Stromal cell of bone marrow (primary cell): ENCODE data around the gene ICA1.

Experiments used
- DNase-seq: peaks from one replicate; pipeline ENCODE4 v3.0.0-alpha.2; 2012; ENCODE audit warnings: low read depth

The ICA1 gene

DNA sequence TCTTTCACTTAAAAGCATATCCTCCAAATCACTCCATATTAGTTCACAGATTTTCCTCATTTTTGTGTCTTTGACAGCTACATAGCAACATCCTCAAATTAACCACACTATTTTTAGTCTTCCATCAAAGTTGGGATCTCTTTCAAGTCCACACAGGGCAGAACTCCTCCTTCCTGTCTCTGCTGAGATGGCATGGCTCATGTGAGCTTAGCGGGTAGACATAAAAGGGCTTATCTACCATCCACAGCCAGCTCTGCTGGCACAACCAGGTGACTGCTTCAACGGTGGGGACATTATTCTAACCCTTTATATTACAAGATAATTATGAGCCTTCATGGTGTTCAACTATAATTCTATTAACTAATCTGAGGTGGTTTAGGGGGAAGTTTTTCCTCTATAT, 35.5 kb downstream of the ICA1 start:
- DNase-seq: no peak

DNA sequence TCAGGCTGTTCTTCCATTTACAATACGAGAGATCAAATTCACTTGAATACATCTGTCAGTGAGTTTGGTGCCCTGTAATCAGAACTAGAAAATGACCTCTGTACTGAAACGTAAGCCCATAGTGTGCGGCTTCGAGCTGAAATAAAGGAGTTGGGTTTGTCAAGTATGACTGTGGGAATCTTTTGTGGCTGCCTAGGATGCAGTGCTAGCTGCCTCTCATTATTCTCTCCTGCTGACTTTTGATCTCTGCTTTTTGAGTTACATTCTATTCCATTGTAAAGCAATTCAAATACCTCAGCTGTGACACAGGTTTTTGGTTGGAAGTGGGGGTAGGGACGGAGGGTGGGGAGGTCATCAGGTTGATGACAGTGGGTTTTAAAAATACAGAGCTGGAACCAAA, 40.4 kb downstream of the ICA1 start:
- DNase-seq: no peak

DNA sequence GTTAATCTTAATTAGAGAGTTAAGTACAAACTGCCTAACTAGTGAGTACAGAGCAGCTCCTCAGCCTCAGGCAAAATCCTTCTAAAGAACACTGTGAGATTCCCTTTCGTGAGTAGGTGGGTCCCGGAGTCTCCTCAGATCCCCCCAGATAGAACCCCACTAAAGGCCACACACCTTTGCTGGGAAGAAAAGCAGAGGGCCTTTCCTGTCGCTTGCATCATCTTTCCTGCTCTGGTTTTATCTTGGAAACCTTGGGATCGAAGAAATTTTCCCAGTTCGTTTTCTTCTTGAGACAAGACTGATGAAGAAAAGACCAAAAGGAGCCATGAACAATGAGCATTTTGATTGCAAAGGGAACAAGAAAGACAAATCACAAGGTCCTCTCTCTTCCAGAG, 40.9 kb downstream of the ICA1 start:
- DNase-seq: no peak

DNA sequence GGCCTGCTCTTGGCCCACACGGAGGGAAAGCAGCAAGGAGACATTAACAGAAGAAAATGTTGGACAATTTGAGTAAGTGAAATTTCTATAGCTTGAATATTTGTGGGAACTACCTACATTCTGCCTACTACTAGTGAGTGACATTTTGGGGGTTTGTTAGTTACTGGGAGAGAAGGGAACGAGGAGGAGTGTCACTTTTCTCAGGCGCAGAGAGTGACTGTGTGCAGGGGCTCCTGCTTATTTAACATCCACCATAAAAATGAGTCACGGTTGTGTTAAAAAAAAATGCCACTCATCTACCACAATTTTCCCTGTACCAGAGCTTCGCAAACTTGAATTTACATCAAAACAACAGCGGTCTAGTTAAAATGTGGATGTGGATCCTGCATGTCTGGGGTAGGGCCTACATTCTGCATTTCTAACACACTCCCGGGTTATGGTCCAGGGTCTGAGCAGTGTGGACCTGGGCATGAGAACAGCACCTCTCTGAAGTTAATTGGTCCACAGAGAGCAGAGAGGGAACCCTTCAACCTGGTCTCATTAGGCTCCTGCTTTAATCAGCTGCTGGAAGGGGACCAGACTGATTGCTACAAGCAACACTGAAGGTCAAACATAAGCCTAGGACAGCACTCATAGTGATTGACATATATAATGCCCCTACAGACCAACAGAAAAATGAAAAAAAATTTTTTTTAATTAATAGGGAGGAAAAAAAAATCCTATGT, 41.4 kb downstream of the ICA1 start:
- no peak for DNase-seq

DNA sequence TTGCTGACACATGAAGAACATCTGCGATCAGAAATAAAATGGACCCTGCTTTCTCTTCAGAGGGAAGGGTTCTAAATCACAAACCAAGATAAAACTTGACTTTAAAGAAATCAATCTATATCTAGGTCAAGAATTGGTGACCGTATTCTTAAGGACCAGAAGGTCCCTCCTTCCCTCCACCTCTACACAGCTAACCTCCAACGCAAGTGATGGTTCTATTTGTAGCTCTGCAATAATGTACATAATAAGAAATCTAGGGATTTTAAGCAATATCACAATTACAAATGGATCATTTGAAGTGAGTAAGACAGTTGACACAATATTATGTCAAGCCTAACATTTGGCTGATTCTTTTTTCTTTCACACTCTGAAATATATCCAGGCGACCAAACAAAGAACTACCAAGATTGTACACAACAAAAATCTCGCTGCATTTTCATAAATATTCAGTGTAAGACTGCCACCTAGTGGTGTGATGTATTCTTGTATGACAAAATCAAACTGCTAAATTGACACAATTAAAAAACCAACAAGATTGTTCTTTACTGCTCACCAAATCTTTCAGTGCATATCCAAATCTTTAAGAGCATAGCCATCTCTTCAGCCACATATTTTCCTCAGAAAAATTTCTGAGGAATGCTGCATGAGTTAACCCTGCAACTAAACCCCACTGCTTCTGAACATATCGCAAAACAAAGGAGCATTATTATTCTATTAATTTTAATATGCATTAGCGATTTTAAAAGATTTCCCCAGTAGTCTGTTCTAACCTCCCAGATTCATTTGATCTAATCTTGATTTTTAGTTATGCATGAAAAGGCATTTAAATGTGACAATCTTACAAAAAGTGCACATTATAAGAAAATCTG, 44.5 kb downstream of the ICA1 start:
- peak; percentile 56 for DNase-seq

DNA sequence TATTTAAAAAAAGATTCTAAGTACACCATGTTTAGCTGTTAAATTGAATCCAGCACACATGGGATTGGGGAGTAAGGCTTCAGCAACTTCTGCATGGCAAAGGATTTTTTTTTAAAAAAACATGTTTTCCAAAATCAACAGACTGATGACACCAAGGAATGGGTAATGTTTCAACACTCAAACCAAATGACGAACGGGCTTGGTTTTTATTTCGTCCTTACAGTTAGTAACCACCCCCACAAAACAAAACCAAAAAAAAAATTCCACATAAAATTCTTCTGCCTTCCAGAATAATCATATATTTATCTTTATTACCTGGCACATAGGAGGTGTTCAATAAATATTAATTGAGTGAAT, 45.7 kb downstream of the ICA1 start:
- peak; percentile 59 for DNase-seq

DNA sequence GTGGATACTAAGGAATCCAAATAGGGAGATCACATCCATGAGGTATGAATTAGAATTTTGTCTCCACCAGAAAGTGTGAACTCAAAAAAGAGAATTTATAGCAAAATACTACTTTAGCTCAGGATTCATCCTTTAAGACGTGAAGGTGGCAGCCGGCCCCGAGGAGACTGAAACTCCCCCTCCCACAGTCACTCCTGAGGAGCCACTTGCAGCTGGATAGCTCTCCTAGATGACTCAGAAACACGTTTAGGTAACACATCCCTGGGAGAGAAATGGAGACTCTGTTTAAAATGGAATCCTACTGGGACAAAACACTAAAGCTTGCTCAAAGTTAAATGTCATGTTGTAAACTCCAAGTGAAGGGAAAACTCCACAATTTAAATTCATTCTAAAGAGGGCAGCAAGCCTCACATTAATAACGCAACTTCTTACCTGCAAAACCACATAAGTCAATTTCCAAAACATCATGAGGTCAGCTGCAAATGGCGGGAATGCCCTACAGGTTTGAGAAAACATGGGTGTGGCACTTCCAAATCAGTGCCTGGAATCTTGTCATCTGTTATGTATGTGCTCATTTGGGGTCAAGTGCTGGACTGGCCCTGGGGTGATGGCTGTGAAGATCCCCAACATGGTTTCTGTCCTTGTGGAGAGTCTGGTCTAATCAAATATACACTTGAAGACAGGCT, 46.2 kb downstream of the ICA1 start:
- DNase-seq: no peak

DNA sequence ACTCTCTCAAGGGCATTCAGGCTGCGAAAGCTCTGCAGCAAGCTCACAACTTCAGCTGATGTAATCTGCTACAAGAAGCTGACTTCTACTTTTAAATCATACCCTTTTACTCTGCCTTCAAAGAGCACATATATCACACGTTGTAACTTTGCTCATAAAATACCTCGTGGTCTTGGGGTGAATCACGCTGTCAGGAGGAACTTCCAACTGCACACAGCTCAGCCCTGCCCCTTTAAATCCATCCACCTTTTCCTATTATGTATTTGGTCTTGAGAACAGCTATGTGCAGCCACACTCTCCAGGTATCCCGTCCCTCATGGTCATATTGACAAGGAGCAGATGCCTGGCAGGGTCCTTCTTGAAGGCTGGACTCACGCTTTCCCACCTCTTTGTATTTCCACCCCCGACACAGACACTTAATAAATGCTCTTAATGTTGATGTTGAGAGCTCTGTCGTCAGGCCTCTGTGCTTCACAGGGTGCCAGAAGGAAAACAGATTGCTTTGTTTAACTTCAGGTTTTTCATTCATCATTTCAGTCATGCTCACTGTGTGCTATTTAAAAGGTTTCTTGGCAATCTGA, 47.6 kb downstream of the ICA1 start:
- peak; percentile 26 for DNase-seq

DNA sequence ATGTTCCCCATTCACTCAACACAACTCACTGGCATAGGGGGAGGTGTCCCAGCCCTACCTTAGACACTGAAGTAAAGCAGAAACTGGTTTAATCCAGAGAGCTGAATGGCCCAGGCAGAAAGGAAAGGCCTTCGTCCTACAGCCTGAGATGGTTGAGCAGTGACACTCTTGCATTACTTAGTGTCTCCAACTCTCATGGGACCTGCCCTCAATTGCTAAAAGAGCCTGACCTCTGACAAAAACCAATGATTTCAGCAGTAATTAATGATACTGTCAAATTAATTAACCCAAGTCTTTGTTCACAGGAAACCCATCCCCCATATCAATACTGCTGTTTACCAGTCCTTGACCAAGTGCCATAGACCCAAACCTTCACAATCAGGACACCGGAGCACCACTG, 48.6 kb downstream of the ICA1 start:
- no peak for DNase-seq

DNA sequence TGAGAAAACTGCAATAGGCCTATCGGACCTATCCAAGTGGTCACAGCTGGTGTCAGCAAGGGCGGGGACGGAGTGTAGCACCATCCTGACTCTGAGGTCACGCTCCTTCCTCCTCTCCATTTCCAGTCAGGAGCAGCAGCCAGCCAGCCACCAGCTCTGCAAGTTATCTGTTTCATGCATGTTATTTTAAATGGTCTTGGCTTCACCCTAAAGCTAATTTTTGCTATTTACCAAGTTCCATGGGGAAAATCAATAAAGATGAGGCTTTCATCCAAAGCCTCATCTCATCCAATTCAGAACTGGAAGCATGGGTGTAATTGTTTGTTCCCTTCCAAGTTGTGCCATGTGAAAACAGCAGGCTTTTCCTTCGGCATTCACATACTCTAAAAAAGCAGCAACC, 49.3 kb downstream of the ICA1 start:
- DNase-seq: no peak

DNA sequence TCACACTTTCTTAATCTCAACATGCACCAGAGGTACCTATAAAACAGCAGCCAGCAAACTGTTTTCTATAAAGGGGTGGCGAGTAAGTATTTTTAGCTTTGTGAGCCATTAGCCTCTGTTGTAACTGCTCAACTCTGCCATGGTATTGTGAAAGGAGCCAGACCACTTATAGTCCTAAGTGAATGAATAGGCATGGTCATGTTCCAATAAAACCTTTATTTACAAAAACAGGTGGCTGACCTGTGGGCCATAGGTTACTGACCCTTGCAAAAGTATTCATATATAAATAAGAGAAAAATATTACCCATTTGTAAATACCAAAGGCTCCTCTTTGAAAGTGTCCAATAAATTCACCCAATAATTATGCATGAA, 50.3 kb downstream of the ICA1 start:
- DNase-seq: no peak

DNA sequence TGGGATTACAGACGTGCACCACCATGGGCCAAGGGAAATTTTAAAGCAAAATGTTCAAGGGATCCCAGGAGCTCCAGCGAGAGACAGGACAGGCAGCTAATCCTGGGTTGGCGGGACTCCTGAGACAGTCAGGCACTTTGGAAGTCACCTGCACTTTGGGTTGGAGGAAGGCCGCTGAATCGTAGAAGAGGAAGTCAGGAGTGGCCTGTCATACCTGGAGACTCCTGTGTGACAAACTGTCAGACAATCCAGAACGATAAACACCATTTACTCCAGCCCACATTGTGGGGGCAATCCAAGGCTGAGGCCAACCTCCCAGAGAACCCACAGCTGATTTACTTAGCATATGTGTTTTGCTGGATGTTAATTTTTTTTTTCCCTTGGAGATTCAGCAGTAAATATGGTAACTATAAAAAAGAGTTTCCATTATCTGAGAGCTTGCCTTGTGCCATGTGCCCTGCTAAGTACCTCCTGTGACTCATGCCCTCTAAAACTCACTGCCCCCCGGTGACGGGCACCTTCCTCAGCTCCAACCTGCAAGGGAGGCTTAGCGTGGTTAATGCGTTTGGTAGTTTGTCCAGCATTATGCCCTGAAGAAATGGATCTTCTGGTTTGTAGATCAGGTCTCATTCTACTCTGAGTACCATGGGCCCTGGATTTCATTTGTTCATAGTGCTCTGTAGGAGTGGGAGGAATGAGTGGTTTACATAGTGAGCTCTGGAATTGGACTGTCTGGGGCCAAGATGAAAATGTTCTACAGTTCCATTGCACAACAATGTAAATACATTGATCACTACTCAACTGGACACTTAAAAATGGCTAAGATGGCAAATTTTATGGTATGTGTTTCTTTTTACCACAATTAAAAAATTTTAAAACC, 50.9 kb downstream of the ICA1 start:
- no peak for DNase-seq

DNA sequence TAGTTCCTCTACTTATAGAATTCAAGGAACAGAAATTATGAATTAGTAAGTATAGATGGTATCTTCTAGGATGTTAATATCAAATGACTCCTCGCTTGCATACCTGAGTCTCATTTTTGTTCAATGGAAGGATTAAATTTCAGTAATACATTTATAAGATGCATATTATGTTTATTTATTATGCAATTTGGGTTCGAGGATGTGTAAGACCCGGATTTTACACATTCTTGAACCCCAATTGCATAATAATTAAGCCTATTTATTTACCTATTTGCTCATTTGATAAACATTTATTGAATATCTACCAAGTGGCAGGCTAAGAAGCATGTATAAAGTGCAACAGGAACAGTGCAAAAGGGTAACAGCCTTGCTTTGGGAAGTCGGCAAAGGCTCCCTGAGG, 52.6 kb downstream of the ICA1 start:
- no peak for DNase-seq

DNA sequence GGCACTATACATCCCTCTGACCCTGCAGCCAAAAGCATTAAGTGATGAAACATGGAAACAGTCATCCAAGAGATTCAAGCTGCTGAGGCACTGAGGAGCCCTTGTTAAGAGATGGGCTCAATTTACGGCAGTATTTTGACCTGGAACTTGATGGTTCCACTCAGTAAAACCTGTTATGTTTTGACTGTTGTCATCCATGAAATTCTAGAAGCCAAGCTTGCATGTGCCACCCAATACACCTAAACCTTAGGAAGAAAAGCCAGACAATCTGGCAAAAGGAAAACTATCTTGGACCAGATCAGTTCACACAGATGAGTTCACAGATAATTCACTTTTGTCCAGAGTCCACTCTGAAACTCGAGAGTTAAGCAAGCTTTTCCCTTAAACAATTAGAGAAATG, 53.2 kb downstream of the ICA1 start:
- no peak for DNase-seq

DNA sequence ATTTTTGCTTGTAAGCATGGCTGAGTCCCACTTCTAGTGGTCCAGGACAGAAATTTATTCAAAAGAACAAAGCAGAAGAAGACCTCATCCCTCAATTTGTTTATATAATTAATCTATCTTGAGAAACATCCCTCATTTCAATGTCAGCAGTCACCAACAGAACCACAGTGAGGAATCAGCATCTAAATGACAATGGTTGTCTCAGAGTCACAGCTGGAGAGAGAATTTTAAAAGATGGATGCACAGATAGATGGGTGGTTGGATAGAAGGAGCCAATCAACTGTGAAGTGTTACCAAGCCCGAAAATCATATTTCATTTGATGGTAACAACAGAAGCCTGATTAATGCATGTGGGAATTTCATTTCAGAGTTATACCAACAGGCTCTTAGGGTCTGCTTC, 55.0 kb downstream of the ICA1 start:
- DNase-seq: no peak

DNA sequence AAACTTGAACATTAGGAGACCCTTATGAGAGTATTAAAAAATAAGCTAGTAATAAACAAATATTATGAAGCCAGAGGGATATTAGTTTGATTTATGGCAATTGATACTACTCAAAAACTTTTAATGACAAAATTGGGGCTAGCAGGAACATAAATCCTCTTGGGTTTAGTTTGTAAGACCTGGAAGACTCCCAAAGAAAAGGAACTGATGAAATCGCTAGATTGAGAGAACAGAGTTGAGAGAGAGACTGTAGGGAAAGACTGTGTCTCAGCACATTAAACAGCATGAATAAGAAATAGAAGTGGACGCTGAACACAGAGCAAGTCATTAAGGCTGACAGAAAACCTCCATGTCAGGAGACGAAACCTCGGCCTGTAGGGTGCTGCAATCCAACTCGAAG, 56.4 kb downstream of the ICA1 start:
- peak; percentile 41 for DNase-seq

DNA sequence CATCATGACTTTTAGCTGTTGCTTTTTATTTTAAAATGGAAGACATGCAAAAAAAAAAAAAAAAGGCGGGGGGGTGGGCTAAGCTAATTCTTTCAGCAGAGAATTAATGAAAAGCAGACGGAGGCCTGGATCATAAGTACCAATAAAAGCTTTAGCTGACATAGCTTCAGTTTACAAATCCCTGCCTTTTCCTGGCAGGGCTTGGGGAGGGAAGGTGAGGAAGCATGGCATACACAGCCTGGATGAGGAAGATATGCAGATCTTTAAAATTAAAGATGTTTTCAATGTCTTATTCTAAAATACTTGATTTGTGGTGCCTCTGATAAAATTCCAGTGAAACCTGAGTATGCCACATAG, 57.0 kb downstream of the ICA1 start:
- DNase-seq: no peak

DNA sequence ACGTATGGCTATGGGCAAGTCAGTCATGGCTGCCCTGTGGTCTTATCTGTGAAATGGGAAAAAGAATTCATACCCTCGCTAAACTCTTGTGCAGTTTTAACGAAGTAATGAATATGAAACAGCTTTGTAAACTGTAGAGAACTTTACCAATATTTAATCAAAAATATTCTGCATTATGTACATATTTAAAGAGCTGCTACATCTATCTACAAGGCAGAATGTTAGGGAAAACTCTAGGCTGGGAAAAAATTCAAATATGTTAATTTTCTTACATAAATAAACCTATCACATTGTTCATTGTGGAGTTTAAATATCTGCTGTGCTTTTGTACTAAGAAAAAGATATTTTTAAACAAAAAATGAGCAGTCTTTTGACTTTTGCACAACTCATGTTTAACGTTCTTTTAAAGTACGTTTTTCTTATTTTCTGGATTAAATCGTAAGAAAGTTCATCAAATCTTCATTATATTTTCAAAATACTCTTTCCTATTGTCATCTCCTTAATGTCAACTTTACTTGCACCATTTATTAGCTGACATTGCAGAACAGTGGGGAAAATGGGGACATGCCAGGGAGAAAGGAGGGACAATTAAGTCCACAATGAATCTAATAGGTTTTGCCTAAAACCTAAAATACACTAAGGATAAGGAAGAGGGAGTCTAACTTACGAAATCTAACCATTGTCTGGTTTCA, 57.5 kb downstream of the ICA1 start:
- no peak for DNase-seq

DNA sequence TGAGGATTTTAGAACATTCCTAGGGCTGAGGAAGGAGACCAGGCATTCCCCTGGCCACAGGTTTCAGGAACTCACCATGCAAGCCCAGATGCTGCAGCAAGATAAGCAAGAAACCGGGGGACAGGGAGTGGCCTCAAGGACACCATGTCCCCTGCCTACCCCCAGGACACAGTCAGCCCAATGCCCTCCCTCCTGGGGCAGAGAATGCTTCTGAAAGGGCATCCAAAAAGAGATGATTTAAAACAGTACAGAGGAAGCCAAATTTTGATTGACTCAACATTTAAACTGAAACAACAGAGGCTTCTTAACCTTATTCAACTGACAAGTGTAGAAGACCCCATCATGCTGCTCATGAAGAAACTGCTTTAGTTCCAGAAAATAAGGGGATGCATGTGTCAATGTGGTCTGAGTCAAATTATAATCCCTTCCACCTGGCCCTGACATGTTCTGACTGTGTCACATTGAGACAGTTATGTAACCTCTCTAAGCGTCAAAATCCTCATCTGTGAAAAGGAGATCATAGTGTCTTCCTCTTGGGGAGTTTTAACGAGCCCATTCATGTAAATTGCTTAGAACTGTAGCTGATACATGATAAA, 60.0 kb downstream of the ICA1 start:
- no peak for DNase-seq

DNA sequence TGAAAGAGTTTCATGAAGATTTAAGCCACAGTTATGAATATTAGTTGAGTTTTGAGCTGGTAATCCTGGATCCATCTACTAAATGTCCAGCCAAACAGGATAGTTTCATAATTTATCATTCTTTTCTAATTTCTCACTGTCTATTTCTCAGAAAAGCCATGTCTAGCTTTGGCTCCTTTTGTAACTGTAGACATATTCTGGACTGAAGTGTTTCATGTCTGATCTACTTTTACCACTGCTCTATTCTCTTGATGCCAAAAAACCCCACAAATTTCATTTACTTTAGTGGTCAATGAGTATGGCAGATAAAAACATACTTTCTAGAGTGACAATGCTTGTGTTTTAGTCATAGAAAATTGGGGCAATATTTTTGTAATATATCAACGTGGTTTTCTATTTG, 61.2 kb downstream of the ICA1 start:
- peak; percentile 18 for DNase-seq

DNA sequence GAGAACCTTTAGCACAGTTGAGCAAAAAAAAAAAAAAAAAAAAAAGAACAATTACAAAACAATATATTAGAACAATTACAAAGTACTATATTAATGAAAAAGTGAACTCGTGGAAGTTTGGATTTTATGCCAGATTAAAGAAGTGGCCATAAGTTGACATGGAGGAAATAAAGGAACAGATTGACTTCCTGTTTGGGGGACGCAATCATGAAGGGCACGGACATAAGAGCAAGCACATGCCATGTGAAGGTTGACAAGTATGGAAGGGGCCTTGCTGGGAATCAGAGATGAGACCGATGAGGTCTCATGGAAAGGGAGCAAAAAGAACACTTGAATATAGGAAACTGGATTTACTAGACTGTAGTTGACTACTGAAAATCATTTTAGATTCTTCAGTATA, 61.7 kb downstream of the ICA1 start:
- DNase-seq: no peak
